Sigmoid colon (tissue), 7 donors: ENCODE data around the gene JMY. TPM values are rescaled to one million over a fixed set of nuclear protein-coding genes. Genes with fewer than 3 reads are reported as not detected.
"Not testable (repeated sequence)": the region's sequence is repeated elsewhere in the genome, so short reads cannot be mapped to it uniquely, and the experiment has no call there.

ENCODE experiments used
- DNase-seq: peaks from one replicate; pipeline ENCODE4 v3.0.0-alpha.2; 2019
- H3K27ac ChIP-seq, 4 donors: fragments of 200-600 bp; sonication (generic); one replicate each; pipeline ENCODE4 v1.5.1; 2016 to 2019; ENCODE audit warnings: mild to moderate bottlenecking in 1 of 4
- H3K27me3 ChIP-seq, 3 donors: fragments of 200-600 bp; sonication (generic); one replicate each; pipeline ENCODE4 v1.5.1; 2019; ENCODE audit warnings: mild to moderate bottlenecking in 1 of 3
- H3K36me3 ChIP-seq, 4 donors: fragments of 200-600 bp; sonication (generic); one replicate each; pipeline ENCODE4 v1.5.1; 2016 to 2019
- H3K4me1 ChIP-seq, 4 donors: fragments of 200-600 bp; sonication (generic); one replicate each; pipeline ENCODE4 v1.5.1; 2017 to 2019
- H3K4me3 ChIP-seq, 4 donors: fragments of 200-600 bp; sonication (generic); one replicate each; pipeline ENCODE4 v1.5.1; 2017 to 2019; ENCODE audit warnings: mild to moderate bottlenecking in 2 of 4, moderate library complexity in 1 of 4
- H3K9me3 ChIP-seq, 4 donors: fragments of 200-600 bp in 3 of 4; sonication (generic) in 3 of 4; one replicate each; pipeline versions ENCODE4 v1.5.1 to v1.6.1; 2013 to 2019
- EP300 ChIP-seq, 4 donors: sonication (generic); formaldehyde crosslinking; IDR thresholded peaks; one replicate each; pipeline ENCODE4 v1.6.1; 2017; ENCODE audit warnings: antibody characterized with exemption in 4 of 4
- POLR2A ChIP-seq, 2 donors: fragments of 450-650 bp; IDR thresholded peaks; one replicate each; pipeline ENCODE4 v1.6.1; 2016; ENCODE audit warnings: antibody characterized with exemption in 2 of 2, mild to moderate bottlenecking in 2 of 2, moderate library complexity in 2 of 2
- POLR2AphosphoS5 ChIP-seq, 4 donors: sonication (generic); formaldehyde crosslinking; IDR thresholded peaks; one replicate each; pipeline ENCODE4 v1.6.1; 2017; ENCODE audit warnings: antibody characterized with exemption in 4 of 4
- WGBS, 2 donors: extraction: QIAGEN DNeasy Blood & Tissue Kit; methylation state at CpG; one replicate each; pipeline ENCODE4 v1.1.7; 2013; 5-methylcytosine and 5-hydroxymethylcytosine counted together
- intact Hi-C: fragments of 100-400 bp; cut with DNase I; formaldehyde crosslinking; loops from one replicate; pipeline ENCODE4 v1.15.1; 2023
- polyA plus RNA-seq, 3 donors: library from polyadenylated mRNA; stranded (reverse); fragments of 200-250 nt; gene quantifications; one replicate each; pipeline ENCODE4 v1.2.3, GENCODE V29; 2013
- total RNA-seq, 4 donors: library from RNA; depleted of rRNA; stranded (reverse); fragments of >200 nt; gene quantifications; one replicate each; pipeline ENCODE4 v1.1.0, GENCODE V29; 2016
- TF ChIP-seq, protein P1 (sequence below), 4 experiments: fragments of 450-650 bp in 3 of 4; fragments of 200-600 bp in 1 of 4; IDR thresholded peaks; one replicate each; pipeline ENCODE4 v1.5.1; 2016 to 2019; ENCODE audit warnings: antibody characterized with exemption in 4 of 4, mild to moderate bottlenecking in 3 of 4, moderate library complexity in 2 of 4
- donor health status: healthy with polysubstance abuse.
- donor health status: Bipolar disorder and iron deficiency.
- donor health status: healthy.

Gene JMY
- total and polyA plus RNA-seq, 7 donors, result 1.4 to 58.7 (median 33.2) TPM

DNA sequence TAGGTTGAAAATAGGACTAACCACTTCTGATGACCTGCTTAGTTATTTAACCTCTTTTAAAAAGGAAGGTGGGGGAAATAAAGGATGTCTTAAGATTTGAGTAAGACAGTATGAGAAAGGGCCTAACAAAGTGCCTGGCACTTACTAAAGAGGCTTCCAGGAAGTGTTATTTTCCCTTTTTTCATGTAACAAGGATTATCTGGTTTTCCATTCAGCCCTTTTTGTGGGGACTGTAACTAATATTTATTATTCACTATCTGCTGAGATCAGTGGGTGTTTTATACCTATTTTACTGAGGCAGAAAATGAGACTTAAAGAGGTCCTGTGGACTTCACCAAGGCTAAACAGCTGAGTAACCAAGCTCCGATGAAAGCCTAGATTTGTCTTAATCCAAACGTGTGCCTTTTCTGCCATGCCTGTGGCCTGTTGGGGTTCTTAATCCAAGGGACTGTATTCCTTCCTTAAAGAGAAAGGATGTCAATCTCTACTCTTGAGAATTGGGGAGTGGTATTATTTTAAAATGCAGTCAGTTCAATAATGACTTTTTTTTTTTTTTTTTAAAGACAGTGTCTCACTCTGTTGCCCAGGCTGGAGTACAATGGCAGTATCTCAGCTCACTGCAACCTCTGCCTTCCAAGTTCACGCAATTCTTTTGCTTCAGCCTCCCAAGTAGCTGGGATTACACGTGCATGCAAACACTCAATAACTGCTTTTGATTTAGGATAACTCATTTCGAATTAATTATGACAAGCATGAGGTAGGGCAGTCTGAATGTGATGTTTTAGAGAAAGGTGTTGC, 6.5 kb downstream of the JMY start:
- TF ChIP-seq, protein P1, sequence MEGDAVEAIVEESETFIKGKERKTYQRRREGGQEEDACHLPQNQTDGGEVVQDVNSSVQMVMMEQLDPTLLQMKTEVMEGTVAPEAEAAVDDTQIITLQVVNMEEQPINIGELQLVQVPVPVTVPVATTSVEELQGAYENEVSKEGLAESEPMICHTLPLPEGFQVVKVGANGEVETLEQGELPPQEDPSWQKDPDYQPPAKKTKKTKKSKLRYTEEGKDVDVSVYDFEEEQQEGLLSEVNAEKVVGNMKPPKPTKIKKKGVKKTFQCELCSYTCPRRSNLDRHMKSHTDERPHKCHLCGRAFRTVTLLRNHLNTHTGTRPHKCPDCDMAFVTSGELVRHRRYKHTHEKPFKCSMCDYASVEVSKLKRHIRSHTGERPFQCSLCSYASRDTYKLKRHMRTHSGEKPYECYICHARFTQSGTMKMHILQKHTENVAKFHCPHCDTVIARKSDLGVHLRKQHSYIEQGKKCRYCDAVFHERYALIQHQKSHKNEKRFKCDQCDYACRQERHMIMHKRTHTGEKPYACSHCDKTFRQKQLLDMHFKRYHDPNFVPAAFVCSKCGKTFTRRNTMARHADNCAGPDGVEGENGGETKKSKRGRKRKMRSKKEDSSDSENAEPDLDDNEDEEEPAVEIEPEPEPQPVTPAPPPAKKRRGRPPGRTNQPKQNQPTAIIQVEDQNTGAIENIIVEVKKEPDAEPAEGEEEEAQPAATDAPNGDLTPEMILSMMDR (IDR thresholded peaks at IDR 0.05), result no peak
- TF ChIP-seq POLR2A (IDR thresholded peaks at IDR 0.05) (no peak), EP300 (IDR thresholded peaks at IDR 0.05) (no peak), POLR2AphosphoS5 (IDR thresholded peaks at IDR 0.05) (no peak)
- intact Hi-C loops, result no loop called here
- 72 to 88% methylated on average over 5 of the region's 5 CpGs for WGBS, 2 donors
- H3K4me3 ChIP-seq, result no peak overlapping the region
- H3K36me3 ChIP-seq, result no peaks in the 10 kb centered on the region
- peaks cover 0 to 51% (median 36%) of the 10 kb centered on the region in 4 donors for H3K4me1 ChIP-seq
- no peaks in the 10 kb centered on the region for H3K9me3 ChIP-seq
- H3K27ac ChIP-seq, result peak overlapping the region in 1 of 4 donors; percentile 6
- no peaks in the 10 kb centered on the region for H3K27me3 ChIP-seq
- DNase-seq, result no peak

DNA sequence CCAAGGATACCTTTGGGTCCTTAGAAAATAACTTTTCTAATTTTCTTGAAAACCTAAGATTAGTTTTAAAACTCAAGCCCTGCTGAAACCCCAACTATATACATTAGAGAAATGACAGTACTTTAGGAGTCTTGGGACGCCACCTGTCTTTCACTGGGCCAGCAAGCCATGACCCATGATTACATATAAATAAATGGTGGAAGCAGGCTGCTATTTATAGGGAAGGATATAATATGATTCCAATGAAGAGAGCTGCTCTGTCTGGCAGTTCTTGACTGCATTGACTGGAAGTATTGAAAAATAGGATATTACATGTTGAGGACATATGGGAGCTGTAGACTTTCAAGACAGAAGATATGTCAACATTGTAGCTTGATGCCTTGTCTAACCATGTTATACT, 7.3 kb downstream of the JMY start:
- no peak for DNase-seq
- Histone ChIP-seq H3K27ac (no peak overlapping the region), H3K9me3 (no peaks in the 10 kb centered on the region), H3K36me3 (no peaks in the 10 kb centered on the region), H3K4me1 (peaks cover 0 to 51% (median 33%) of the 10 kb centered on the region in 4 donors), H3K27me3 (no peaks in the 10 kb centered on the region), H3K4me3 (no peak overlapping the region)
- 92 to 94% methylated on average over 1 of the region's 1 CpG for WGBS, 2 donors
- TF ChIP-seq POLR2A (IDR thresholded peaks at IDR 0.05), result no peak
- TF ChIP-seq, protein P1 (IDR thresholded peaks at IDR 0.05), result no peak
- intact Hi-C loops, result no loop called here

DNA sequence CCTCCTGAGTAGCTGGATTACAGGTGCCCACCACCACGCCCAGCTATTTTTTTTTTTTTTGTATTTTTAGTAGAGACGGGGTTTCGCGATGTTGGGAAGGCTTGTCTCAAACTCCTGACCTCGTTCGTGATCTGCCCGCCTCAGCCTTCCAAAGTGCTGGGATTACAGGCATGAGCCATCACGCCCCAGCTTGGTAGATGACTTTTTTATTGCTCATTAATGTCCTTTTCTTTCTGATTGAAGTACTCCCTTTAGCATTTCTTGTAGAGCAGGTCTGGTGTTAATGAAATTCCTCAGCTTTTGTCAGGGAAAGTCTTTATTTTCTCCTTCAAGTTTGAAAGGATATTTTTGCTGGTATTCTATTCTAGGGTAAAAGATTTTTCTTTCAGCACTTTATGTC, 18.1 kb downstream of the JMY start:
- peaks cover 0 to 35% (median 12%) of the 10 kb centered on the region in 4 donors for H3K4me1 ChIP-seq
- DNase-seq, H3K27me3 ChIP-seq, H3K9me3 ChIP-seq, H3K36me3 ChIP-seq, H3K27ac ChIP-seq, H3K4me3 ChIP-seq, intact Hi-C loops: not testable (repeated sequence)
- 82 to 89% methylated on average over 8 of the region's 8 CpGs for WGBS, 2 donors

DNA sequence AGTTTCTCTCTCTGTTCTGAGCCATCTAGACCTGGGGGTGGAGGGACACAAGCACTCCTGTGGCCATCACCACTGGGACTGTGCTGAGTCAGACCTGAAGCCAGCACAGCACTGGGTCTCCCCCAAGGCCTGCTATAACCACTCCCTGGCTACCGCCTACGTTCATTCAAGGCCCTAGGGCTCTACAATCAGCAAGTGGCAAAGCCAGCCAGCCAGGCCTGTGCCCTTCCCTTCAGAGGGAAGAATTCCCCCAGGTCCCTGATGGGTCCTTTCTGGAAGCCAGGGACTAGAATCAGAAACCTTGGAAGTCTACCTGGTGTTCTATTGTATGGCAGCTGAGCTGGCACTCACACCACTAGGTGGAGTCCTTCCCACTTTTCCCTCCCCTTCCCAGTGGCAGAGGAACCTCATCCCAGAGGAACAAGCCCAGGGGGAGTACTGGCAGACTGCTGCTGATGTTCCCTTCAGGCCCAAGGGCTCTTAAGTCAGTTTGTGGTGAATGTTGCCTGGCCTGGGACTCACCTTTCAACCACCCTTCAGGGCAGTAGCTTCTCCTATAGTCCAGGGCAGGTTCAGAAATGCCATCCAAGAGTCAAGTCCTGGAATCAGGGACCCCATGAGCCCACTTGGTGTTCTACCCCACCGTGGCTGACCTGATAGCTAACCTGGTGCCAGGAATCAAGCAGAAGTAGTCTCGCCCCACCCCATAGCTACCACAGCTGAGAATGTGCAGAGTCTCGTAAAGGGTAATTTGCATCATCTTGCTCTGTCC, 20.0 kb downstream of the JMY start:
- Histone ChIP-seq H3K27ac (no peak overlapping the region), H3K27me3 (no peaks in the 10 kb centered on the region), H3K4me3 (no peak overlapping the region), H3K9me3 (no peaks in the 10 kb centered on the region), H3K4me1 (peaks cover 0 to 37% (median 19%) of the 10 kb centered on the region in 4 donors), H3K36me3 (no peaks in the 10 kb centered on the region)
- intact Hi-C loops, result no loop called here
- TF ChIP-seq EP300 (IDR thresholded peaks at IDR 0.05) (no peak), POLR2AphosphoS5 (IDR thresholded peaks at IDR 0.05) (no peak), POLR2A (IDR thresholded peaks at IDR 0.05) (no peak)
- TF ChIP-seq, protein P1 (IDR thresholded peaks at IDR 0.05), result no peak
- WGBS, 2 donors, result 78 to 88% methylated on average over 5 of the region's 5 CpGs
- no peak for DNase-seq

DNA sequence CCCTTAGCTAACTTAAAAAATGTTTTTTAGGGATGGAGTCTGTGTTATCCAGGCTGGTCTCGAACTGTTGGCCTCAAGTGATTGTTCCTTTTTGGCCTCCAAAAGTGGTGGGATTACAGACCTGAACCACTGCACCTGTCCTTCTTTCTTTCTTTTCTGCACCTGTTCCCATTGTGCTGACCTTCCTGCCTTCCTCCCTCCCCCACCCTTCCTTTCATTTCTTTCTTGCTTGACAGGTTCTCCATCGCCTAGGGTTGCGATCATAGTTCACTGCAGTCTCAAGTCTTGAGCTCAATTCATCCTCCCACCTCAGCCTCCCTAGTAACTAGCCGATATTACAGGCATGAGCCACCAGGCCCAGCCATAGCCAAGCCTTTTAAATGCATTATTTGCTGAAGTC, 20.6 kb downstream of the JMY start:
- 57 to 90% methylated on average over 4 of the region's 4 CpGs for WGBS, 2 donors
- H3K4me3 ChIP-seq, result no peak overlapping the region
- intact Hi-C loops, result no loop called here

More for the DNA sequence above, 20.6 kb downstream of the JMY start:
- Histone ChIP-seq H3K36me3 (no peaks in the 10 kb centered on the region), H3K9me3 (no peaks in the 10 kb centered on the region), H3K4me1 (peaks cover 0 to 37% (median 19%) of the 10 kb centered on the region in 4 donors), H3K27me3 (no peaks in the 10 kb centered on the region), H3K27ac (no peak overlapping the region)
- TF ChIP-seq, protein P1 (IDR thresholded peaks at IDR 0.05), result no peak
- no peak for TF ChIP-seq POLR2AphosphoS5 (IDR thresholded peaks at IDR 0.05)
- no peak for TF ChIP-seq EP300 (IDR thresholded peaks at IDR 0.05)
- no peak for TF ChIP-seq POLR2A (IDR thresholded peaks at IDR 0.05)
- no peak for DNase-seq
